Measurements from ENCODE around the gene KIAA0586. TPM values are rescaled to one million over a fixed set of nuclear protein-coding genes. Genes with fewer than 3 reads are reported as not detected.
"Not testable (repeated sequence)": the region's sequence is repeated elsewhere in the genome, so short reads cannot be mapped to it uniquely, and the experiment has no call there.

The KIAA0586 gene
- total and polyA plus RNA-seq, 2 of the 4 experiments (the other 2 are of a cell fraction) = 9.4 to 36.7 TPM

DNA sequence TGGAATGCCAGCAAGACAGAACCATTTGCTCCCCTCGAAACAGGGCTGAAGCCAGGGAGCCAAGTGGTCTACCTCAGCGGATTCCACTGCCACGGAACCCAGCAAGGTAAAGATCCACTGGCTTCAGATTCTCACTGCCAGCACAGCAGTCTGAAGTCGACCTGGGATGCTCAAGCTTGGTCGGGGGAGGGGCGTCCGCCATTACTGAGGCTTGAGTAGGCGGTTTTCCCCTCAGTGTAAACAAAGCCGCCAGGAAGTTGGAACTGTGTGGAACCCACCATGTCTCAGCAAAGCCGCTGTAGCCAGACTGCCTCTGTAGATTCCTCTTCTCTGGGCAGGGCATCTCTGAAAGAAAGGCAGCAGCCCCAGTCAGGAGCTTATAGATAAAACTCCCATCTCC is 98.2 kb downstream of the KIAA0586 start:
- H2BK120ac ChIP-seq (ENCODE audit: low read depth, low read length); BruUV-seq (replicated peaks); H4K8ac ChIP-seq (ENCODE audit: low read depth in 2 of 2, low read length in 2 of 2); H3K4me1 ChIP-seq (ENCODE audit: control insufficient read depth, insufficient read depth, low read length); H3K9me1 ChIP-seq (ENCODE audit: insufficient read depth, low read length); H3K9me3 ChIP-seq (ENCODE audit: control insufficient read depth, insufficient read depth, low read length); H2BK20ac ChIP-seq (ENCODE audit: low read depth, low read length); dilution Hi-C loops (cut with HindIII; ENCODE audit: low sequenced_read_pairs, unreplicated experiment); H2AK9ac ChIP-seq (replicated peaks; ENCODE audit: low read depth, low read length, poor library complexity); in situ Hi-C loops (cut with MboI; ENCODE audit: low sequenced_read_pairs); intact Hi-C loops (cut with micrococcal nuclease); DNase-seq; CTCF ChIA-PET; H2AK5ac ChIP-seq (ENCODE audit: low read depth, low read length); POLR2A ChIA-PET (ENCODE audit: unreplicated experiment); H3K56ac ChIP-seq (ENCODE audit: extremely low read depth, insufficient read depth, low read length); H3K9ac ChIP-seq (ENCODE audit: low read depth, low read length); H4K91ac ChIP-seq (ENCODE audit: insufficient read depth, low read depth, low read length); H4K20me1 ChIP-seq (ENCODE audit: insufficient read depth, low read length); H3K36me3 ChIP-seq (ENCODE audit: control insufficient read depth, insufficient read depth, low read length); H3K14ac ChIP-seq (replicated peaks; ENCODE audit: low read depth, low read length); H4K5ac ChIP-seq (ENCODE audit: low read depth, low read length); H3K79me1 ChIP-seq (ENCODE audit: low read depth in 1 of 2, low read length in 2 of 2); H3K27ac ChIP-seq (ENCODE audit: insufficient read depth, low read length); H3K23ac ChIP-seq (ENCODE audit: low read depth, low read length); H2BK5ac ChIP-seq (ENCODE audit: low read depth, low read length, poor library complexity, severe bottlenecking); H3K4me2 ChIP-seq (ENCODE audit: low read depth, low read length); ATAC-seq (ENCODE audit: low read depth); H3K4ac ChIP-seq (ENCODE audit: low read depth, low read length); H3K27me3 ChIP-seq (ENCODE audit: control insufficient read depth, insufficient read depth, low read length); H3K4me3 ChIP-seq (ENCODE audit: insufficient read depth, low read depth, low read length); H3K18ac ChIP-seq (ENCODE audit: low read depth, low read length); H2BK15ac ChIP-seq (ENCODE audit: low read depth, low read length); H2AFZ ChIP-seq (replicated peaks; ENCODE audit: low read length, poor library complexity): not testable (repeated sequence)
- 97% methylated on average over 8 of the region's 10 CpGs; no CpG with 5 or more reads in 1 of the 2 experiments for WGBS, 2 experiments (ENCODE audit: extremely low coverage in 2 of 2, insufficient read length in 1 of 2)

Data from IMR-90 (cell line).